ENCODE data around the gene CAPZB. TPM values are rescaled to one million over a fixed set of nuclear protein-coding genes. Genes with fewer than 3 reads are reported as not detected.

CAPZB gene
- total and polyA plus RNA-seq, 2 of the 4 experiments (the other 2 are of a cell fraction) = 216 to 304 TPM

DNA sequence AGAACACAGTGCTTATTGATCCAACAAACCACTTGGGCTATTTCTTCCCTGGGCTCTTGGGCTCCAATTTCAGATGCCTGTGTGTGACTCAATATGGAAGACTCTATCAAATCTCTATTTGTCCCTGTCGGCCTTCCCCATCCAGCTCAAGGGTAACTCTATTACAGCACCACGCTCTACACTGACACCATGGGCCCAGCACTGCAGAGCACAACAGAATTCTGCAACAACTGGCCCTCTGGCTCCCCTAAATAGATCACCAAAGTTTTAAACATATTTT lies 51.7 kb downstream of the CAPZB start:
- in situ Hi-C loops (cut with MboI; ENCODE audit: low sequenced_read_pairs) = no loop called here
- Histone ChIP-seq H3K4me2 (ENCODE audit: low read depth, low read length) (peak overlapping the region; percentile 33), H2AFZ (replicated peaks; ENCODE audit: low read length, poor library complexity) (no peak overlapping the region), H3K56ac (ENCODE audit: extremely low read depth, insufficient read depth, low read length) (no peak overlapping the region), H4K20me1 (ENCODE audit: insufficient read depth, low read length) (peaks cover 98% of the 10 kb centered on the region), H3K4ac (ENCODE audit: low read depth, low read length) (peak overlapping the region; percentile 34; the same call in 1 of the 2 replicates), H3K14ac (replicated peaks; ENCODE audit: low read depth, low read length) (peak overlapping the region; percentile 57; the same call in 1 of the 2 replicates), H2BK15ac (ENCODE audit: low read depth, low read length) (no peak overlapping the region), H4K8ac (ENCODE audit: low read depth in 2 of 2, low read length in 2 of 2) (peak overlapping the region; percentile 1 to 17; a peak in 1 of 4 replicates), H3K23ac (ENCODE audit: low read depth, low read length) (0 out of 2 replicates have a peak overlapping the region, but pooled peaks have one; percentile 2), H2BK5ac (ENCODE audit: low read depth, low read length, poor library complexity, severe bottlenecking) (peak overlapping the region; percentile 54), H3K27me3 (ENCODE audit: control insufficient read depth, insufficient read depth, low read length) (no peaks in the 10 kb centered on the region), H2AK5ac (ENCODE audit: low read depth, low read length) (no peak overlapping the region), H4K91ac (ENCODE audit: insufficient read depth, low read depth, low read length) (peak overlapping the region; percentile 49; the same call in 1 of the 2 replicates), H3K36me3 (ENCODE audit: control insufficient read depth, insufficient read depth, low read length) (peaks cover 12% of the 10 kb centered on the region), H3K4me3 (ENCODE audit: insufficient read depth, low read depth, low read length) (no peak overlapping the region), H4K5ac (ENCODE audit: low read depth, low read length) (peak overlapping the region; percentile 73), H3K9me1 (ENCODE audit: insufficient read depth, low read length) (peaks cover 68% of the 10 kb centered on the region), H3K9ac (ENCODE audit: low read depth, low read length) (peak overlapping the region; percentile 28; the same call in 1 of the 2 replicates), H2BK20ac (ENCODE audit: low read depth, low read length) (no peak overlapping the region), H3K18ac (ENCODE audit: low read depth, low read length) (peak overlapping the region; percentile 85), H3K79me1 (ENCODE audit: low read depth in 1 of 2, low read length in 2 of 2) (peaks cover 46 to 96% of the 10 kb centered on the region in 2 experiments), H2AK9ac (replicated peaks; ENCODE audit: low read depth, low read length, poor library complexity) (no peak overlapping the region), H3K4me1 (ENCODE audit: control insufficient read depth, insufficient read depth, low read length) (peaks cover 54% of the 10 kb centered on the region), H3K9me3 (ENCODE audit: control insufficient read depth, insufficient read depth, low read length) (no peaks in the 10 kb centered on the region), H3K27ac (ENCODE audit: insufficient read depth, low read length) (peak overlapping the region; percentile 93; the same call in 1 of the 2 replicates), H2BK120ac (ENCODE audit: low read depth, low read length) (peak overlapping the region; percentile 44)
- DNase-seq (peak; percentile 48), ATAC-seq (ENCODE audit: low read depth) (peak; percentile 48)
- WGBS, 2 experiments (ENCODE audit: extremely low coverage in 2 of 2, insufficient read length in 1 of 2) = no CpG with 5 or more reads among the region's 2 CpGs
- intact Hi-C loops (cut with micrococcal nuclease) = loop anchor here (2.0 kb wide), 1 partner anchor 43 kb away; no protein-coding TSS in a partner anchor
- CTCF ChIA-PET = interaction anchor here (1.0 kb wide), 1 partner anchor 35 kb away, joined by 3 read pairs; no protein-coding TSS in a partner anchor
- dilution Hi-C loops (cut with HindIII; ENCODE audit: low sequenced_read_pairs, unreplicated experiment) = no loop called here
- TF ChIP-seq RAD21 (IDR thresholded peaks at IDR 0.05; ENCODE audit: low read length) = no peak
- TF ChIP-seq, protein P1, sequence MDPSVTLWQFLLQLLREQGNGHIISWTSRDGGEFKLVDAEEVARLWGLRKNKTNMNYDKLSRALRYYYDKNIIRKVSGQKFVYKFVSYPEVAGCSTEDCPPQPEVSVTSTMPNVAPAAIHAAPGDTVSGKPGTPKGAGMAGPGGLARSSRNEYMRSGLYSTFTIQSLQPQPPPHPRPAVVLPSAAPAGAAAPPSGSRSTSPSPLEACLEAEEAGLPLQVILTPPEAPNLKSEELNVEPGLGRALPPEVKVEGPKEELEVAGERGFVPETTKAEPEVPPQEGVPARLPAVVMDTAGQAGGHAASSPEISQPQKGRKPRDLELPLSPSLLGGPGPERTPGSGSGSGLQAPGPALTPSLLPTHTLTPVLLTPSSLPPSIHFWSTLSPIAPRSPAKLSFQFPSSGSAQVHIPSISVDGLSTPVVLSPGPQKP (IDR thresholded peaks at IDR 0.05; ENCODE audit: borderline replicate concordance, low read depth, low read length) = no peak
- TF ChIP-seq, protein P2, sequence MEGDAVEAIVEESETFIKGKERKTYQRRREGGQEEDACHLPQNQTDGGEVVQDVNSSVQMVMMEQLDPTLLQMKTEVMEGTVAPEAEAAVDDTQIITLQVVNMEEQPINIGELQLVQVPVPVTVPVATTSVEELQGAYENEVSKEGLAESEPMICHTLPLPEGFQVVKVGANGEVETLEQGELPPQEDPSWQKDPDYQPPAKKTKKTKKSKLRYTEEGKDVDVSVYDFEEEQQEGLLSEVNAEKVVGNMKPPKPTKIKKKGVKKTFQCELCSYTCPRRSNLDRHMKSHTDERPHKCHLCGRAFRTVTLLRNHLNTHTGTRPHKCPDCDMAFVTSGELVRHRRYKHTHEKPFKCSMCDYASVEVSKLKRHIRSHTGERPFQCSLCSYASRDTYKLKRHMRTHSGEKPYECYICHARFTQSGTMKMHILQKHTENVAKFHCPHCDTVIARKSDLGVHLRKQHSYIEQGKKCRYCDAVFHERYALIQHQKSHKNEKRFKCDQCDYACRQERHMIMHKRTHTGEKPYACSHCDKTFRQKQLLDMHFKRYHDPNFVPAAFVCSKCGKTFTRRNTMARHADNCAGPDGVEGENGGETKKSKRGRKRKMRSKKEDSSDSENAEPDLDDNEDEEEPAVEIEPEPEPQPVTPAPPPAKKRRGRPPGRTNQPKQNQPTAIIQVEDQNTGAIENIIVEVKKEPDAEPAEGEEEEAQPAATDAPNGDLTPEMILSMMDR (conservative IDR thresholded peaks at IDR 0.05; ENCODE audit: low read depth, low read length) = no peak
- TF ChIP-seq CHD1 (IDR thresholded peaks at IDR 0.05; ENCODE audit: low read depth, low read length) = no peak
- no peak for TF ChIP-seq SMC3 (IDR thresholded peaks at IDR 0.05; ENCODE audit: low read depth, low read length)
- no peak for TF ChIP-seq MXI1 (IDR thresholded peaks at IDR 0.05; ENCODE audit: borderline replicate concordance, low read depth, low read length)
- no peak for TF ChIP-seq NFE2L2 (IDR thresholded peaks at IDR 0.05; ENCODE audit: low read depth, low read length)
- no peak for TF ChIP-seq RFX5 (IDR thresholded peaks at IDR 0.05; ENCODE audit: low read depth, low read length)
- TF ChIP-seq MAFK (IDR thresholded peaks at IDR 0.05; ENCODE audit: low read depth, low read length) = no peak
- TF ChIP-seq, protein P3, sequence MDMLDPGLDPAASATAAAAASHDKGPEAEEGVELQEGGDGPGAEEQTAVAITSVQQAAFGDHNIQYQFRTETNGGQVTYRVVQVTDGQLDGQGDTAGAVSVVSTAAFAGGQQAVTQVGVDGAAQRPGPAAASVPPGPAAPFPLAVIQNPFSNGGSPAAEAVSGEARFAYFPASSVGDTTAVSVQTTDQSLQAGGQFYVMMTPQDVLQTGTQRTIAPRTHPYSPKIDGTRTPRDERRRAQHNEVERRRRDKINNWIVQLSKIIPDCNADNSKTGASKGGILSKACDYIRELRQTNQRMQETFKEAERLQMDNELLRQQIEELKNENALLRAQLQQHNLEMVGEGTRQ (IDR thresholded peaks at IDR 0.05; ENCODE audit: low read depth, low read length) = no peak
- TF ChIP-seq MAZ (IDR thresholded peaks at IDR 0.05; ENCODE audit: borderline replicate concordance, low read depth, low read length) = no peak
- no peak for TF ChIP-seq FOS (IDR thresholded peaks at IDR 0.05; ENCODE audit: low read depth, low read length)
- no peak for TF ChIP-seq POLR2A (IDR thresholded peaks at IDR 0.05; ENCODE audit: low read depth, low read length)
- no peak for TF ChIP-seq RCOR1 (IDR thresholded peaks at IDR 0.05; ENCODE audit: insufficient replicate concordance, low read length)
- no peak for TF ChIP-seq BHLHE40 (IDR thresholded peaks at IDR 0.05; ENCODE audit: low read depth, low read length)
- TF ChIP-seq CEBPB (IDR thresholded peaks at IDR 0.05; ENCODE audit: low read depth, low read length) = no peak
- BruUV-seq (replicated peaks) = no TSS peak
- POLR2A ChIA-PET (ENCODE audit: unreplicated experiment) = interaction anchor here (0.6 to 1.0 kb wide), 2 partner anchors 54 to 359 kb away, joined by 4 to 8 read pairs; no protein-coding TSS in a partner anchor
